ENCODE results near the gene ZNF75A.

ZNF75A gene

GRCh38 chr16:3289998-3290673 lies 15.2 kb upstream of the ZNF75A start:
- DNase-seq: no peak

- no peak for DNase-seq
Observed at GRCh38 chr16:3292604-3293003, 12.7 kb upstream of the ZNF75A start.

GRCh38 chr16:3295209-3295608 lies 10.1 kb upstream of the ZNF75A start:
- no peak for DNase-seq

GRCh38 chr16:3295783-3296182 lies 9.5 kb upstream of the ZNF75A start:
- no peak for DNase-seq

- DNase-seq: no peak
Observed at GRCh38 chr16:3304370-3304769, 927 bp upstream of the ZNF75A start.

GRCh38 chr16:3306078-3306477 lies 781 bp downstream of the ZNF75A start:
- DNase-seq: no peak

GRCh38 chr16:3311496-3311895 lies 6.2 kb downstream of the ZNF75A start:
- DNase-seq: no peak

- peak; percentile 5 for DNase-seq
Observed at GRCh38 chr16:3317315-3317999, 12.2 kb downstream of the ZNF75A start.

GRCh38 chr16:3321816-3322215 lies 16.5 kb downstream of the ZNF75A start:
- DNase-seq: no peak

- no peak for DNase-seq
Observed at GRCh38 chr16:3327514-3327913, 22.2 kb downstream of the ZNF75A start.

- DNase-seq: no peak
Observed at GRCh38 chr16:3328104-3328503, 22.8 kb downstream of the ZNF75A start.

GRCh38 chr16:3328643-3329042 lies 23.3 kb downstream of the ZNF75A start:
- DNase-seq: no peak

GRCh38 chr16:3346041-3346440 lies 40.7 kb downstream of the ZNF75A start:
- DNase-seq: no peak

GRCh38 chr16:3347586-3347985 lies 42.3 kb downstream of the ZNF75A start:
- no peak for DNase-seq

- DNase-seq: no peak
Observed at GRCh38 chr16:3348547-3349167, 43.4 kb downstream of the ZNF75A start.

- no peak for DNase-seq
Observed at GRCh38 chr16:3349175-3349574, 43.9 kb downstream of the ZNF75A start.

GRCh38 chr16:3355589-3355988 lies 50.3 kb downstream of the ZNF75A start, which contains the start of gene OR2C1:
Gene OR2C1 (plus strand): TSS chr16:3355889. CDS start chr16:3355941, 52 bp downstream.
- DNase-seq: no peak

GRCh38 chr16:3356118-3356517 lies 50.8 kb downstream of the ZNF75A start:
- no peak for DNase-seq

- no peak for DNase-seq
Observed at GRCh38 chr16:3358871-3359270, 53.6 kb downstream of the ZNF75A start.

GRCh38 chr16:3362931-3363330 lies 57.6 kb downstream of the ZNF75A start:
- DNase-seq: no peak

GRCh38 chr16:3363793-3364192 lies 58.5 kb downstream of the ZNF75A start:
- no peak for DNase-seq

- peak; percentile 66 for DNase-seq
Observed at GRCh38 chr16:3364774-3365427, 59.6 kb downstream of the ZNF75A start.
